SIG-M5 (cell line): ENCODE results near the gene USF1.
A peak's percentile ranks its signal among the peaks of the same experiment; 100 is the strongest.
"Not testable (repeated sequence)": the region's sequence is repeated elsewhere in the genome, so short reads cannot be mapped to it uniquely, and the experiment has no call there.

Experiments used
- DNase-seq: peaks from one replicate; lab custom pipeline; 2025; lab: John Stamatoyannopoulos, UW

The USF1 gene

DNA sequence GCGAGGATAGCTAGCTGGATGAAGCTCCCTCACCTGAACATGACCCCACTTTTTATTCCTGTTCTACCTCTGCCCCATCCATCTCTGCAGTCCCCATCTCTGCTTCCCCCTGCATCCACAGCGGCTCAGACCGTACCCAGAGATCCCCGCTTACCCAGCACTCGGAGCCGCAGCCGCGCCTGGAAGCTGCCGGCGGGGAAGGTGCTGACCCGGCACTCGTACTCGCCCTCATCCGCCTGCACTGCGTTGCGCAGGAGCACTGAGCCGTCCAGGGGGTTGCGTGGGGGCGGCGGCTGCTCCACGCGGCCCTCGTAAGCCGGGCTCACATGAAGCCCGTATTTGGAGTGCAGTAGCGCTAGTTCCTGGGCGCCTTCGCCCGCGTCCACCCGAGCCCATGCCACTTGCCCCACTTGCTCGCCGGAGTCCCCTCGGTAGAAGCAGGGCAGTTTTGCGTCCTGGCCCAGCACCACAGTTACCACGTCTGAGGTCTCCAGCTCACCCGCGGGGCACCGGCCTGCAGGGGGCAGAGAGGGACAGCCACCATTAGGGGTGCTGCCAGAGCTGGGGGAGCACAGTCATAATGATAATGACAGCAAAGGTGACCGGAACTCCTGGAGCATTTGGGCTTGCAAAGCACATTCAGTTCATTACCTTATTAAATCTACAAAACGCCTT, 33.8 kb upstream of the USF1 start:
- DNase-seq: no peak

DNA sequence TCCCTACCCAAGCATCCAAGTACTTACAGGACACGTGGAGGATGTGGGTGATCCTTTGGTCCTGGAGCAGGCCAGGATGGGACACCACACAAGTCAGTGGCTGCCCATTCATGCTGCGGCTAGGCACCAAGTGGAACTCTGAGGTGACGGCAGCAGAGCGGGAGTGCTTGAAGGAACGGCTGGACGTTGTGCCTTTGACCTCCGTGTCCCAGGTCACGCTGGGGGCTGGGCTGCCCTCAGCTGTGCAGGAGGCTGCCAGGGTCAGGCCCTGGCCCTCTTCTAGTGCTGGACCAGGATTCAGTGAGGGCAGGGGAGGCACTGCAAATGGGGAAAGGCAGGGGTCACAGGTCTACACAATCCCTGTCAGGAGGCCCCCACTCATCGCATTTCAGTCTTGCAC, 31.6 kb upstream of the USF1 start:
- no peak for DNase-seq

DNA sequence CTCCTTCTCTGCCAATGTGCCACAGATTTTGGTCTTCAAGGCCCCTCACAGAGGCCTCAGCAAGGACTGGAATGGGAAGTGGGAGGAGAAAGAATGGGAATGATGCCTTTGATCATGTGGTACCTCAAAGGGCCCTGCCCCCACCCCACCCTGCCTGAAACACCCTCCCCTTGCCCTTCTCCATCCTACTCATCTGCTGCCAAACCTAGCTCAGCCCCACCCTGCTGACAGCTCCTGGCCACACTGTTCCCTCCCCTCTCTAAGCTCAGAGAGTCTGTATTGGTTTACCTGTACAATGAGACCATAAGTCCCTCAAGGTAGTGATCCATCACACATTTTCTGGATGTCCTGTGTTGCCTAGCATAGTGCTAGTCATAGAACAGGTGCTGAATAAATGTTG, 30.6 kb upstream of the USF1 start:
- no peak for DNase-seq

DNA sequence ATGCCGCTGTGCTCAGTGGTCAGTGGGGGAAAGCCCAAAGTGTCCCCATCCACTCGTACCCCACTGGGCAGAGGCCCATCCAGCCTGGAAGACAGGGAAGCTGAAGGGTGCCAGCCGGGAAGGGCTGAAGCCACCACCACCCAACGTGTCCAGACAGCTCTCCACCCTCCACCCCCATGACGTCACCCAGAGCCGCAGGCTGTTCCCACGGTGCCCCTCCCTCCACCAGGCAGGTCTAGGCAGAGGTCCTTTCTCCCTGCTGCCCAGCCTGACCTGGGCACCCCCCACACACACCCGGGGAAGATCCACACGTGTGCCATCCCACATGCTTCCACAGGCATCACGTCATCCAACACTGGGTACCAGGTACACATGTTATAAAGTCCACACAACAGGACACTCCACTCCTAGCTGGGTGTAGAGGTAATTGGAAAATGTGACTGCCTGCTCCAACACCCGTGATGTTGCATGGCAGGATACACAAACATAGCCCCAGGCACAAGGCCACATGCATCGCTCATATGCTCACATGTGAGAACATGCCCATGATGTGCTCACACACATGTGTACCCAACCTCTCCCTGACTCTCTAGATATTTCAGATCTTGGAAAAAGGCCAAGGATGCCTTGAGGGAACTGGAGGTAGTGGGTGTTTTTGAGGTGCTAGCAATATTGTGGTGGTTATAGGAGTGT, 29.0 kb upstream of the USF1 start:
- no peak for DNase-seq

DNA sequence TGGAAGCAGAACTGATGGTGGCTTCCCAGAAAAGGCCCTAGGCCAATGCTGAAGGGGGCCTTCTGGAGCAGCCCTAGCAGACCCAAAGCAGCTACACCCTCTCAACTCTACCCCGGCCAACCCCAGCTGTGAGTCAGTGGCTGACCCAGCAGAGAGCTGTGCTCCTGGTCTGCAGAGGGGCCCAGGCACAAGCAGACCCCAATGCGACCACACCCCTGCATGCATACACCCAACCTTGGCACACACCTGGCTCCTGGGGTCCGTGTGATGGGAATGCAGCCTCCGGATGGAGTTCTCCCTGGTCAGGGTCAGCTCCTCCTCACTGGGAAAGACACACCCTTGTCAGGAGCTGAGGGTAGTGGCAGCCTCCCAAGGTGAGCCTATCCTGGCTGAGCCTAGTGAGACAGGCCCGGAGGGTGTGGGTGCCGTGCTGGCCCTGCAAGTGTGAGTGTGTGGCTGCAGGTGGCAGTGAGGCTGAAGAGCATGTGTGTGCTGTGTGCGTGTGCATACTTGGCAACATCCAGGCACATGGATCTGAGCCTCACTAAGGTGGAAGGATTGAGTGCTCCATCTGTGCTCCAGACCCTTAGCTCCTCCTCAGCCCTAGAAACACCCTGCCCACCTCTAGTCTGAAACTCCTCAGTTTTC, 27.8 kb upstream of the USF1 start:
- DNase-seq: no peak

DNA sequence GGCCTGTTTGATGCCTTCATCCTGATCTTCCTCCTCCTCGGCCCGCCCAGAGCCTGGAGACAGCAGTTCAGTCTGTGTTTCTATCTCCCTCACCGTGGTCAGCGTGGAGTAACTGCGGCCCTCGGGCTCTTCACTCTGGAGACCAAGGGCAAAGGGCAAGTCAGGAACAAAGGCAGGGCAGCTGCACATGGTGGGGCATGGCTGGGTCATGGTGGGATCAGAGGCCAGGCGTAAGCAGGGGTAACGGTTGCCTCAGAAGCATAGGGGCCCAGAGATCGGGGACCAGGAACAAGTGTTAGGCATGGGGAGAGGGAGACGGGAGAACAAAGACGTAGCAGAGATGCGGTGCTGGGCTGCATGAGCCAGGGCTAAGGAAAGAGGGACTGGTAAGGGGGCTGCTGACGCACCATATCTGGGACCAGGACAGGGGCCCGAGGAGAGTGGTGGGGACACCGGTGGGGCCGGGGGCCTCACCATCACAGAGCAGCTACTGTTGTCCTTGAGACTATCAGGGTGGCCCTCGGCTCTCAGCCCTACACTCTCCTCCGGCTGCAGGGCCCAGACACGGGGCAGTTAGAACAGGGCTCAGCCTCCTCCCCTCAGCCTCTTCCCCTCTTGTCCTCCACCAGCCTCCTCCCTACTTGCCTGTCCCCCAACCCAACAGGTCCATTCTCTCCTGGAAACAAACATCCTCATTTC, 27.1 kb upstream of the USF1 start:
- no peak for DNase-seq

DNA sequence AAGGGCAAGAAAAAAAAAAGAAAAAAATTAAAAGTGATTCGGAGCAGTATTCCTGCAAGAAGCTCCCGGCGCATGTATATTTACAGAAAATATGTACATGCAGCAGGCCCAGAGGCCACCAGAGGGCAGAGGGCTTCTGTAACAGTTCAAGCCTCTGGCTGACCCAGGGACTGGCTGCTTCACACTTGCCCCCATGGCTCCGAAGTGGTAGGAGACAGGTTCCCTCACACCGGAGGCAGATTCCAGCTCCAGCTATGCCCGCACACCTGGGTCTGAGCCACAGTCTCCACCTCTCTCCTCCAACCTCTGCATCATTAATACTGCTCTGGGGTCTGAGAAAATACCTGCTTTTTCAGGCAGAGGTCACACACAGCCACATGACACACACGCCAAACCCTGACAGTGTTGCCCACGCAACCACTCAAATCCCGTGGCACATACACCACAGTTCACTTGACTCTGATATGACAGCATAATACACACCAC, 26.2 kb upstream of the USF1 start:
- no peak for DNase-seq

DNA sequence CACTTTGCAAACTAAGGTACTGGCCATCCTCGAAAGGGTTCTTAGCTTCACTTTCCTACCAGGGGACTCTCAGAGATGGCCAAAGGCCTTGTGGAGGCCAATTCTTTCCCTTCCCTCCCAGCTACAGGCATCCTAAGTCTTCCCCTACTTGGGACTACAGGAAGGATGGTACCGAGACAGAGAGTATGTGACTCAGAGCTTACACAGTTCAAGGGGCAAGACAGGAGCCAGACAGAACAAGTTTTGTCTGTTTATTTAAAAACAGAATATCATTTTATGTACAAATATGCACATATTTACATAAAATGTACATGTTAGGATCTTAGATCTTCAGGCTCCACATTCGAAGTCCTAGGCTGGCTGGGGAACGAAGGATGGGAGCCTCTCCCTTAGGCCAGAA, 25.0 kb upstream of the USF1 start:
- no peak for DNase-seq

DNA sequence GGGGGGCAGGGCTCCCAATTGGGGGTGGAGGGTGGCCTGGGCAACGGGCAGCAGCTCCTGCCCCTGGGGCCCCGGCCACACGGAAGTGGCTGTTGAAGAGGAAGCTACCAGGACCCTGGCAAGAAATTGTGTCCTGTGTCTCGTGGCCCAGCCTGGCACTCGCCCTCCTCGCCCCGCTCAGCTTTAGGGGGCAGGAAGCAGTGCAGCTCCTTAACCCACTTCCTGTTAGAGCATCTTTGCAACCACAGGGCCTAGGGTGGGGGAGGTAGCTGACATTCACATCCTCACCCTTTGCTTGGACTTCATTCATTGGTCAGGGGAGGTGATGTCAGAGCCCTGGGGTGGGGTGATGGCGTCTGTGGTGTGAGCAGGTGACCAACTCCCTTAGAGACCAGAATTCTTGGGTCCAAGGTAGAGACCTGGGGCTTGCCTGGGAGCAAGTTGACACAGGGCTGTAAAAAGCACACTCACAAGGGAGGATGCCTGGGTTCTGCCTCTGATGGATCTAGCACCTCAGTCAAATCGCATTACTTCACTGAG, 24.0 kb upstream of the USF1 start, which contains the start of gene ARHGAP30:
Gene ARHGAP30, minus strand, starts transcription at position 161 of the 540 bp plus-strand sequence. CDS start 267 bp downstream, outside the sequence.
- peak; percentile 88 for DNase-seq

DNA sequence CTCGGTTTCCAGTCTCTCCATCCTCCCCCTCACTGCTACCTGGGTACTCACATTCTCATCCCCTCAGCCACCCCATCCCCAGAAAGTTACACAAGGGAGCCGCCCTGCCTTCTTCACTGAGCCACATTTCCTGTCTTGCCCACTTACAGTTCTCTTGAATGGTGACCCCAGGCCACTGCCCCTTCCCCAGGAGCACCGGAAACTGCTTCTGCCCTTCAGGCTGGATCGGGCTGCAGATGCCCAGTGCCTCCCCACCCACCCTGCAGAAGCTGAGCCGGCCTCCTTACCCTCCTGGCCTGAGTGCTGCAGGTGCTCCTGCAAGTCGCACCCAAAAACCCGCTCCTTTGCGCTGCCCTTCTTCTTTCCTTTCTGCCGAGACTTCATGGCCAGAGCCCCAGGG, 23.5 kb upstream of the USF1 start:
- no peak for DNase-seq

DNA sequence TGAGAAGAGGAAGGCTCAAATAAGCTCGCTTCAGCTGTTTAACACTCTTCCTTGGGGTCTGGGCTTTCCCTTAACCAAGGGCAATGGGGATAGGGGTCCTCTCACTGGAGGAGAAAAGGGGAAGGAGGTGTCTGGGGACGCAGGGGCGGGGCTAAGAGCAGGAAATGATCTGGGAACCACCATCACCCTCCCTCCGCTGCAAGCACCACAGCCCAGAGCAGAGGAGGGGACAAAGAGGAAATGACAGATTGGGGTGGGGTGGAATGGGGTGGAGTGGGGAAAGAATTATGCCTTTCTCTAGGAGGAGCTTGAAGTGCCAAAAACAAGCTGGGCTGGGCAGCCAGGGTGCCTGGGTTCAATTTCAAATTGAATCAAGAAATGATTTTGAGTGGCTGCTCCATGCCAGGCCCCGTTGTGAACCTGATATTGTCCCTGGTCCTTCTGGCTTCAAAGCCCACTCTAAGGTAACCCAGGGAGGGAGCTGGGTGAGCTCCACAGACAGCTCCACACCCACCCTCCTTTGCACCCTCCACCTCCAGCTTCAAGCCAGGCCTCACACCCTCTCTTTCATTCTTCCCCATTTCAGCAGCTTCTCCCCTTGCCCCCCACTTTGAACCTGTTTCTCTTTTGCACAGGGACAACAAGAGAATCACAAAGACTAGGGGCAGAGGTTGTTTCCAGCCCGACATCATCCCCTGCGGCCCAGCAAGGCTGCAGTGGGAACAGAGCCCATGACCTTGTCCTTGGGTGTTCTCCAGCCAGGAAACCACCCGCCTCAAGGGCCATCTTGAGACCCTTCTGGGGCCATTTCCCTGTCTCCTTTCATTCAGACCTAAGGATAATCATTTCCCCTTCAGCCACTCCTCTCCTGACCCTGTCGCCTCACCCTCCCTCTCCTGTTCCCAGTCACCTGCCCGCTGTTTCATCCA, 22.8 kb upstream of the USF1 start:
- peak; percentile 87 for DNase-seq

DNA sequence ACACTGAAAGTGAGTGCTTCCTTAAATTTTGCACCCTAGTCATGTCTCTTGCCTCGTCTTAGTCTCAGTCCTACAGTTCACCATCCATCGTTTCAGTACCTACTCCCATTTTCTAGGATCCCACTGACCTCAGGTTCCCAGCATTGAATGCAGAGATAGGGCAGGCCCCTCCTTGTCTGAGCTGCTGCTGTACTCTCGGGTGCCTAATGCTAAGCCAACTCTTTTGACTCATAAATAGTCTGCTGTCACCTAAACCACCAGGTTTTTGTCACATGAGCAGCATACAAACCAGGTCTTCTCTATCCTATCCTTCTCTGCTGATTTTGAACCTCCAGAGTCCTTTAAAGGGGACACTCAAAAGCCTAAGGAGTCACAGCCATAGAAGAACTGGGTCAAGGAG, 20.9 kb upstream of the USF1 start:
- no peak for DNase-seq

DNA sequence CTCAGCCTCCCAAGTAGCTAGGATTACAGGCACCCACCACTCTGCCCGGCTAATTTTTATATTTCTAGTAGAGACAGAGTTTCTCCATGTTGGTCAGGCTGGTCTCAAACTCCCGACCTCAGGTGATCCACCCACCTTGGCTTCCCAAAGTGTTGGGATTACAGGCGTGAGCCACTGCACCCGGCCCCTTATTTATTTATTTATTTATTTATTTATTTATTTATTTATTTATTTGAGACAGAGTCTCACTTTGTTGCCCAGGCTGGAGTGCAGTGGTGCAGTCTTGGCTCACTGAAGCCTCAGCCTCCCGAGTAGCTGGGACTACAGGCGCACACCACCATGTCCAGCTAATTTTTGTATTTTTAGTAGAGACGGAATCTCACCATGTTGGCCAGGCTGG, 19.9 kb upstream of the USF1 start:
- not testable (repeated sequence) for DNase-seq

DNA sequence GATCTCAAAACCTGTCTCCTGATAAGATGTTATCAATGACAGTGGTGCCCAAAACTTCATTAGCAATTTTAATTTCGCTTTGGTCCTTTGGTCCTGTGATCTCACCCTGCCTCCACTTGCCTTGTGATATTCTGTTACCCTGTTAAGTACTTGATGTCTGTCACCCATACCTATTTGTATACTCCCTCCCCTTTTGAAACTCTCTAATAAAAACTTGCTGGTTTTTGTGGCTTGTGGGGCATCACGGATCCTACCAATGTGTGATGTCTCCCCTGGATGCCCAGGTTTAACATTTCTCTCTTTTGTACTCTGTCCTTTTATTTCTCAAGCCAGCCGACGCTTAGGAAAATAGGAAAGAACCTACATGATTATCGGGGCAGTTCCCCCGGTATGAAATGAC, 18.2 kb upstream of the USF1 start:
- DNase-seq: not testable (repeated sequence)

DNA sequence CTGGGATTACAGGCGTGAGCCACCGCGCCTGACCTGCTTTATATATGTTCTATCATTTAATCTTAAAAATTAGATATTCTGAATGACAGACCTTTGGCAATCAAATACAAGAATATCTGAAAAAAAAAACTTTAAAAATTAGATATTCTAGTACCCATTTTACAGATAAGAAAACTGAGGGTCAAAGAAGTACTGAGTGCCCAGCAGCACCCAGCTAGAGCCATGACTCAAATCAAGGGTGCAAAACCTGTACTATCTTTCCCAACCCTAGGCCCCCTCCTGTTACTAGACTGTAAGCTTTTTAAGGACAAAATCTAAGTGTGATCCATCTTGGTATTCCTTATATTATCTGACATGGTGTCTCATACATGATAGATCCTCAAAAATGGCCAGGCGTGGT, 15.6 kb upstream of the USF1 start:
- DNase-seq: no peak

DNA sequence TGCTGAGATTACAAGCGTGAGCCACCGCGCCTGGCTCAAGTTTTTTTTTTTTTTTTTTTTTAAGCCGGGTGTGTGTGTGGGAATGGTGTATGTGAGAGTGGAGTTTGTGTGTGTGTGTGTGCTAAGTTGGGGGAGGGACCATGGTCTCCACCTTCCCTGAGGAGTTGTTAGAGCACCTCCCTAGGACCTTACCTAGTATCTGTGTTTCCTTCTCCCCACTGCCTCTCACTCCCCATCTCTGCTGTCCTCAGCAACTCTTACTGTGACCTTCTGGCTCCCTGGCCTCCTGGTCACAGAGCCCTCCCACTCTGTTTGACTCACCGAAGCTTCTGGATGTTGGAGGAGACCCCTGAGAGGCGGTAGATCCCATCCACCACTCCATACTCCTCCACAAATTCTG, 13.5 kb upstream of the USF1 start:
- DNase-seq: no peak

DNA sequence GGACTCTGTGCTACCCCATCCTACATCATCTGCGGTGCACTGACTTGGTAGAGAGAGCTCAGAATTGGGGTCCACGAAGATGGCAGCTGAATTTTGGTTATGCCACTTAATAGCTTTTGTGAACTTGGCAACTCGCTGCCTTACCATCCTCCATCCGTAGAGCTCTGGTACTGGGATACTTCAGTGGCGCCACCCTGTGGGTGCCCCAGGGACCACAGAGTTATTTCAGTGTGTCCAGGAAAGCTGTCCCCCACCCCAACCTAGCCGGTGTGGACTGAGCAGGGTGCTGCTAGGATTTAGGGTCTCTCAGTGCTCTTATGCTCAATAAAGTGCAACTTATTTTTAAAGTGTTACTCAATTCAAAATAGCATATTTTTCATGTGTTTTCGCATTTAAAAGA, 9.0 kb upstream of the USF1 start:
- DNase-seq: no peak

DNA sequence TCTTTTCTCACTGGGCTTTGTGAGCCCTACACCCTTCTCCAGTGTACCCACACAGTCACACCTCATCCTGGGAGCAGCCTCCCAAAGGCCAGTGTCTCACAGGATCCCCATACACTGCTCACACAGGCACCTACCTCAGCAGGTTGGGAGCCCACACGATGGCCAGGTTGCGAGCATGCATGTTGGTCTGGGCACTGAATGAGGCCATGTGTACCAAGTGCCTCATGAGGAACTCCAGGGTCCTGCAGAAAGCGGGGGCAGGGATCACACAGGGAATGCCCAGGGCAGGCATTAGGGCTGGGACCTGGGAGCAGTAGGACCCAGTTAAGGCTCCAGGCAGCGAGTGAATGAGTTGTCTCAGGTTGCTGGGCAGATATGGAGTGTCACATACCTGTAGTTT, 8.5 kb upstream of the USF1 start:
- DNase-seq: no peak

DNA sequence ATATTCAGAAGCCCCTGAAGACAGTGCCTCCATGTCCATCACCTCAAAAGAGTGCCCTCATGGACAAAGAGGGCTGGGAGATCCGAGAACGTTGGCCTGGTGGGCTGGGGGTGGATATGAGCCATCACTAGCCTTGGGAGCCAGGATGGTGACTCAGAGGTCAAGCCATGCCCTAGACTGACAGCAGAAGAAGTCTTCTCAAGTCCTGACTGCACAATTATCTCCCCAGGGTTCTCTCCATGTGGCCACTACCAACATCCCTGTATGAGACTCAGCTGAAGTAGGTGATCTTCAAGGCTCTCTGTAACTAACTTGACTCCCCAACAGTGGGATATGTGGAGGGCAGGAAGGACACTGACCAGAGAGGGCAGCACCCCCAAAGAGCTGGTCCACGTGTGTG, 7.1 kb upstream of the USF1 start:
- DNase-seq: no peak

DNA sequence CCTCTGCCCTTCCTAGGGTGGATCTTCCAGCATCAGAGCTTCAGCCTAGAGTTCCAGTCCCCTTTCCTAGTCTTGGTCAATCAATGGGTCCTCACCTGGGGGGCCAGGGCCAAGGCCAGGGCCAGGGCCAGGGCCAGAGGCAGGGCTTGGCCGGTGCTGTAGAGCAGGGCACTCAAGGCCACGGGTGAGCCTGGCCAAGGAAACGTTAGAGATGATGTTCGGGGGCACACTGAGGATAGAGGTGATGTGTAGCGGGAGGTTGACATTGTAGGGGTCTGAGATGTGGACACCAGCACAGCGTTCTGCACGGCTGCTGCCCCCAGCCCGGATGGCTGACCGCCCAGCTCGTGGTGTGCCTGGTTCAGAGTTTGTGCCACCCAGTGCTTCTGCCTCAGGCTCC, 5.4 kb upstream of the USF1 start:
- no peak for DNase-seq
